Body of pancreas (tissue), 4 donors: ENCODE measurements around the gene ANXA6. TPM values are rescaled to one million over a fixed set of nuclear protein-coding genes. Genes with fewer than 3 reads are reported as not detected.

Source experiments
- ATAC-seq: fragments of 150-250 bp; one replicate; pipeline ENCODE4 v1.9.1; 2016
- DNase-seq, 4 donors: peaks; one replicate each; pipeline ENCODE4 v3.0.0-alpha.2; 2019
- H3K27ac ChIP-seq, 4 donors: fragments of 200-600 bp; sonication (generic); 1 replicate in 3 of 4; 2 replicates in 1 of 4; pipeline versions ENCODE4 v1.5.1 to v1.6.1; 2016 to 2019; ENCODE audit warnings: mild to moderate bottlenecking in 1 of 4, mixed read lengths in 1 of 4, moderate library complexity in 1 of 4
- H3K27me3 ChIP-seq, 2 donors: fragments of 200-600 bp; sonication (generic); one replicate each; pipeline ENCODE4 v1.6.0; 2016; ENCODE audit warnings: mild to moderate bottlenecking in 1 of 2
- H3K36me3 ChIP-seq, 2 donors: fragments of 200-600 bp; sonication (generic); replicated peaks in 1 of 2; 2 replicates each; pipeline ENCODE4 v1.5.1; 2016; ENCODE audit warnings: low read depth in 2 of 2; ENCODE audit not compliant: insufficient read depth in 1 of 2
- H3K4me1 ChIP-seq: fragments of 200-600 bp; sonication (generic); one replicate; pipeline ENCODE4 v1.6.0; 2016
- H3K4me3 ChIP-seq, 2 donors: fragments of 200-600 bp; sonication (generic); 1 replicate in 1 of 2; 2 replicates in 1 of 2; pipeline ENCODE4 v1.5.1; 2016 to 2019
- H3K9me3 ChIP-seq, 3 donors: fragments of 200-600 bp; sonication (generic); 1 replicate in 2 of 3; 2 replicates in 1 of 3; pipeline ENCODE4 v1.5.1; 2016
- POLR2A ChIP-seq, 3 donors: fragments of 450-650 bp; IDR thresholded peaks; one replicate each; pipeline ENCODE4 v1.6.1; 2016; ENCODE audit warnings: antibody characterized with exemption in 3 of 3, mild to moderate bottlenecking in 2 of 3
- WGBS, 2 donors: methylation state at CpG; one replicate each; pipeline ENCODE4 v1.1.5; 2017; 5-methylcytosine and 5-hydroxymethylcytosine counted together
- intact Hi-C: fragments of 100-400 bp; cut with DNase I; formaldehyde crosslinking; loops from one replicate; pipeline ENCODE4 v1.15.1; 2023
- total RNA-seq, 2 donors: library from RNA; depleted of rRNA; stranded (reverse); fragments of >200 nt; gene quantifications; one replicate each; pipeline ENCODE4 v1.1.0, GENCODE V29; 2016
- TF ChIP-seq, protein P1 (sequence below), 7 experiments: fragments of 450-650 bp in 4 of 7; fragments of 200-600 bp in 3 of 7; sonication (generic) in 3 of 7; IDR thresholded peaks; one replicate each; pipeline ENCODE4 v1.5.1; 2016 to 2019; ENCODE audit warnings: antibody characterized with exemption in 7 of 7

The ANXA6 gene
- total RNA-seq, 2 donors from 2014 or later, result 60.3 to 60.4 TPM

DNA sequence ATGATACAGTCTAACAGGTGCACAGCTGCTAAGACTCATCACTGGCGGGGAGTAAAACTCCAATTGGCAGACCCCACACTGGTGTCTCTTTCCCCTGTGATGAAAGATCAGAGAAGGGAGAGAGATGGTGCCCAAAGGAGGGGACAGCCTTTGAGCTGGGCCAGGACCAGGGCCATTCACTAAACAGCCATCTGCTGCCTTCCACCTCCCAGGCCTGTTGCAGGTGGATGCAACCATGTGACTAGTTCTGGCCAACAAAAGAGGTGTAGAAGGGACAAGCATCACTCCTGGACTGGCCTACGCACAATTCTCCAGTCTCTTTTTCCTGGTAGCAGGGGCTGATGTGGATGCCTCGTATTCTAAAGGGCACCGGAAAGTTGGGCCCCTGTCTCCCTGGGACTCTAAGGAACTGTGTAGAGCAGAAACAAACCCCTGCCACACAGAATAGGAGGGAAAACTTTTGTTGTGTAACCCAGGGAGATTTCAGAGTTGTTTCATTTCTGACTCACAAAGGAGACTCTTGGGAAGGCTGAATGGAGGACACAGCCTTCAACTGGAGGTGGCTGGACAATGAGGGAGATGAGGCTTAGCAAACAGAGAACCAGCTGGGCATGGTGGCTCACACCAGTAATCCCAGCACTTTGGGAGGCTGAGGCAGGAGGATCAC, 103.7 kb downstream of the ANXA6 start:
- no peak for ATAC-seq
- H3K27ac ChIP-seq, result peak overlapping the region in 1 of 4 donors; percentile 51
- peaks cover 16% of the 10 kb centered on the region for H3K4me1 ChIP-seq
- intact Hi-C loops, result loop anchor here (2.0 kb wide), 1 partner anchor 63 kb away; no protein-coding TSS in a partner anchor
- H3K27me3 ChIP-seq, result no peaks in the 10 kb centered on the region
- H3K4me3 ChIP-seq, result no peak overlapping the region
- peaks cover 0 to 34% of the 10 kb centered on the region in 2 donors for H3K36me3 ChIP-seq
- H3K9me3 ChIP-seq, result no peaks in the 10 kb centered on the region
- TF ChIP-seq, protein P1, sequence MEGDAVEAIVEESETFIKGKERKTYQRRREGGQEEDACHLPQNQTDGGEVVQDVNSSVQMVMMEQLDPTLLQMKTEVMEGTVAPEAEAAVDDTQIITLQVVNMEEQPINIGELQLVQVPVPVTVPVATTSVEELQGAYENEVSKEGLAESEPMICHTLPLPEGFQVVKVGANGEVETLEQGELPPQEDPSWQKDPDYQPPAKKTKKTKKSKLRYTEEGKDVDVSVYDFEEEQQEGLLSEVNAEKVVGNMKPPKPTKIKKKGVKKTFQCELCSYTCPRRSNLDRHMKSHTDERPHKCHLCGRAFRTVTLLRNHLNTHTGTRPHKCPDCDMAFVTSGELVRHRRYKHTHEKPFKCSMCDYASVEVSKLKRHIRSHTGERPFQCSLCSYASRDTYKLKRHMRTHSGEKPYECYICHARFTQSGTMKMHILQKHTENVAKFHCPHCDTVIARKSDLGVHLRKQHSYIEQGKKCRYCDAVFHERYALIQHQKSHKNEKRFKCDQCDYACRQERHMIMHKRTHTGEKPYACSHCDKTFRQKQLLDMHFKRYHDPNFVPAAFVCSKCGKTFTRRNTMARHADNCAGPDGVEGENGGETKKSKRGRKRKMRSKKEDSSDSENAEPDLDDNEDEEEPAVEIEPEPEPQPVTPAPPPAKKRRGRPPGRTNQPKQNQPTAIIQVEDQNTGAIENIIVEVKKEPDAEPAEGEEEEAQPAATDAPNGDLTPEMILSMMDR (IDR thresholded peaks at IDR 0.05), result no peak
- no peak for TF ChIP-seq POLR2A (IDR thresholded peaks at IDR 0.05)
- no peak for DNase-seq
- WGBS, 2 donors, result 91 to 93% methylated on average over 4 of the region's 4 CpGs

DNA sequence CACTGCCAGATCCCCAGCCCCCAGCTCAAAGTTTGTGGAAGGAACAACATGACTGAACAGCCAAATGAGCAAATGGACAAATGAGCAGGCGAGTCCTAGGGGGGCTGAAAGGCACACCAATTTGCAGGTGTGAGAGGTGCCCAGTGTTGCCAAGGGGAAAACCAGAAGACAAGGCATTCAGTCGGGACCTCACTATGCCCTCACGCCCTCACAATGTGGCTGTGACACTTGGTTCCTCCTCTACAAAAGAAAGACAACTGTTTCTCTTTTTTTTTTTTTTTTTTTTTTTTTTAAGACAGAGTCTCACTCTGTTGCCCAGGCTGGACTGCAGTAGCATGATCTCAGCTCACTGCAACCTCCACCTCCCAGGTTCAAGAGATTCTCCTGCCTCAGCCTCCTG, 104.7 kb downstream of the ANXA6 start:
- ATAC-seq (no peak), DNase-seq (no peak)
- intact Hi-C loops, result loop anchor here (2.0 kb wide), 1 partner anchor 64 kb away; no protein-coding TSS in a partner anchor
- H3K9me3 ChIP-seq, result no peaks in the 10 kb centered on the region
- 78 to 87% methylated on average over 3 of the region's 3 CpGs for WGBS, 2 donors
- H3K4me3 ChIP-seq, result no peak overlapping the region
- H3K36me3 ChIP-seq, result peaks cover 0 to 41% of the 10 kb centered on the region in 2 donors
- H3K27ac ChIP-seq, result no peak overlapping the region
- TF ChIP-seq, protein P1 (IDR thresholded peaks at IDR 0.05), result no peak
- TF ChIP-seq POLR2A (IDR thresholded peaks at IDR 0.05), result no peak
- H3K4me1 ChIP-seq, result peaks cover 16% of the 10 kb centered on the region
- no peaks in the 10 kb centered on the region for H3K27me3 ChIP-seq

DNA sequence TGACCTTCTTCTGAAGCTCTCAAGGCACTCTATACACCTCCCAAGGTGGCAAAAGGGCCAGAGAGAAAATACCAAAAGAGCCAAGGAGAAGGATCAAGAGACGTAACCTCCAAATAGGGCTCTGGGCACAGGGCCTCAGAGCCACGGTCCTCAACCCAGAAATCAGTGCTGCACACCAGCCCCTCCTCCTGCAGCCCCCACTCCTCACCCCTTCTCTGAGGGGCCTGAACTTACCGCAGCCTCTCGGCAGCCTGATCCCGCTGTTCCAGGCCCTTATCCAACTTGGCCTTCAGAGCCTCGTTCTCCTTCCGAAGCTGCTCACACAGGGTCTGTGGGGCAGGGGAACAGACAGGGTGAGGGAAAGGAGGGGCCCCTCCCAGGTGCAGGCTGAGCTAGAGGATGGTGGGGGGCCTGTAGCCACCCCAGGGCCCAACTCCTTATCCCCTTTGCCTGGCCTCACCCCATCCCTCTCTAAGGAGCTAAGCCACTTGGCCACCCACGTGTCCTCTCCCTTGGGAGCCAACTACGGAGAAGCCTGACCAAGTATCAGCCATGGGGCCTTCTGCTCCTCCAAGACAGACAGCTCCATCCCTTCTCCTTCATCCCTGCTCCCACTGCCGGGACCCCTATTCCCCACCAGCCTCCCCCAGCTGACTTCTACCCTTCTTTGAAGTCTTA, 105.5 kb downstream of the ANXA6 start:
- Histone ChIP-seq H3K9me3 (no peaks in the 10 kb centered on the region), H3K4me1 (peaks cover 16% of the 10 kb centered on the region), H3K4me3 (no peak overlapping the region), H3K27me3 (no peaks in the 10 kb centered on the region), H3K27ac (no peak overlapping the region), H3K36me3 (peaks cover 0 to 44% of the 10 kb centered on the region in 2 donors)
- TF ChIP-seq, protein P1 (IDR thresholded peaks at IDR 0.05), result peak in 1 of 7 experiments; percentile 4
- no peak for TF ChIP-seq POLR2A (IDR thresholded peaks at IDR 0.05)
- WGBS, 2 donors, result 69 to 81% methylated on average over 10 of the region's 10 CpGs
- no peak for ATAC-seq
- intact Hi-C loops, result loop anchor here (2.0 kb wide), 1 partner anchor 65 kb away; no protein-coding TSS in a partner anchor
- no peak for DNase-seq

DNA sequence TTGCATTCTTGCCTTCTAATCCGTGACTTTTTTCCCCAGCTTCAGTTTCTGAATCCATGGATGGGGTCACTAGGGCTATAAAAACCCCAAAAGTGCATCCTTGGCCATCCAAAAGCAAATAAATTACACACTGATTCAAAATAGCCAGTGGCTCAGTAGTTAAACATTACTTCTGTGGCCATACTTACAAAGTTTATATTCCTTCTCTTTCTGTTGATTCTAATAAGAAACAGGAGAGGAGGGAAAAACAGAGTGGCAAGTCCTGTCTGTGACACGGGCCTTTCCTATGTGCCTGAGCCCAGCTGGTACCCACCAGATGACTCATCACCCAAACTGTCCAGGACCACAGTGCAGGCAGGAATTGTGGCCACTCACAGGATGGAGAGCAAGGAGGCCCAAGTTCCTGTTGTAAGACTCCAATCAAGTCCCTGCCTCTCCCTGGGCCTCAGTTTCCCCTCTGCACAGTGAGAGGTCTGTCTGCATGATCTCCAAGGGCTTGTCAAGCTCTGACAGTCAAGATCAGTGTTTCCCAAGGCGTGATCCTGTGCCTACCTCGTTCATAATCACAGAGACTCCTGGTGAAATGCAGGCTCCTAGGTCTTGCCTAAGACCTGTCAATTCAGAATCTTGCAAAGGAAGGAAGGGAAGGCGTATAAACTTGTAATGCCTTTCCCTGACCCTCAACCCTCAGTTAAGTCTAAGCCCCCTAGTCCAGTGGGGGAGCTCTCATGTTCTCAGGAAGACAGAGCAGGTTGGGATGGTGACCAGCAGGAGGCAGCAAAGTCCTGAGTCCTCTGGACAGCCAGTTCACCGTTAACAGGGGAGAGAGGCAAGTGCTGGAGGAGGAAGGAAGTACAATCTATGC, 106.3 kb downstream of the ANXA6 start:
- WGBS, 2 donors, result 56 to 66% methylated on average over 6 of the region's 6 CpGs
- H3K36me3 ChIP-seq, result peaks cover 0 to 42% of the 10 kb centered on the region in 2 donors
- peak; percentile 86 for ATAC-seq
- no peak overlapping the region for H3K27ac ChIP-seq
- no peaks in the 10 kb centered on the region for H3K9me3 ChIP-seq
- H3K4me3 ChIP-seq, result no peak overlapping the region
- peaks cover 16% of the 10 kb centered on the region for H3K4me1 ChIP-seq
- H3K27me3 ChIP-seq, result no peaks in the 10 kb centered on the region
- intact Hi-C loops, result no loop called here
- TF ChIP-seq, protein P1 (IDR thresholded peaks at IDR 0.05), result peak; percentile 72 to 93 (median 86)
- no peak for TF ChIP-seq POLR2A (IDR thresholded peaks at IDR 0.05)
- peak; percentile 84 to 90 (median 88) for DNase-seq

Other genes with a start within 250 kb of the ANXA6 start
- gene GPX3, start 137.2 kb downstream of the ANXA6 start, total RNA-seq, result 1,000 to 10,000 TPM in 1 of 2 donors, 100 to 1,000 TPM in 1; 686 to 1,482 TPM
- gene TNIP1, start 76.7 kb downstream of the ANXA6 start, total RNA-seq, result 100 to 1,000 TPM in 1 of 2 donors, 10 to 100 TPM in 1; 89.3 to 111 TPM
- 10 to 100 TPM; 34.8 to 44.8 TPM for gene CCDC69, start 66.3 kb upstream of the ANXA6 start, total RNA-seq
- gene GM2A, start 95.4 kb upstream of the ANXA6 start, total RNA-seq, result 10 to 100 TPM in 1 of 2 donors, 1 to 10 TPM in 1; 8.9 to 17.9 TPM
- not detected for gene SLC36A3, start 146.0 kb upstream of the ANXA6 start, total RNA-seq
- gene SLC36A2, start 189.8 kb upstream of the ANXA6 start, total RNA-seq, result not detected